MCF 10A (cell line): ENCODE measurements around the gene KAZALD1. TPM values are rescaled to one million over a fixed set of nuclear protein-coding genes. Genes with fewer than 3 reads are reported as not detected.

ENCODE experiments used
- BruUV-seq: library from RNA; stranded (reverse); fragments of 400-500 nt; replicated peaks from 2 replicates; lab custom pipeline; 2021; lab: Mats Ljungman, UMichigan
- CTCF ChIA-PET: fragments of 300-600 bp; sonication (Branson Sonifier 250); formaldehyde crosslinking; extraction: SDS; loops from one replicate; lab custom pipeline; 2021; ENCODE audit warnings: antibody characterized with exemption, inconsistent platforms; lab: Yijun Ruan, JAX
- POLR2A ChIA-PET: fragments of 300-600, 350-650 bp; sonication (Branson Sonifier 250); formaldehyde crosslinking; extraction: SDS; loops from one replicate; lab custom pipeline; 2020; ENCODE audit warnings: antibody characterized with exemption, inconsistent platforms; lab: Yijun Ruan, JAX
- DNase-seq: peaks from one replicate; pipeline ENCODE4 v3.0.0-alpha.2; 2018; ENCODE audit not compliant: unreplicated experiment
- H3K27ac Mint-ChIP-seq: one replicate; pipeline ENCODE4 v1.8.0; 2022; ENCODE audit warnings: mild to moderate bottlenecking, low read depth, mixed read lengths; ENCODE audit not compliant: unreplicated experiment
- H3K27me3 Mint-ChIP-seq: one replicate; pipeline ENCODE4 v1.8.0; 2022; ENCODE audit warnings: mixed read lengths; ENCODE audit not compliant: insufficient read depth, unreplicated experiment
- H3K36me3 Mint-ChIP-seq: one replicate; pipeline ENCODE4 v1.8.0; 2022; ENCODE audit warnings: mild to moderate bottlenecking, moderate library complexity, mixed read lengths; ENCODE audit not compliant: insufficient read depth, unreplicated experiment
- H3K4me1 Mint-ChIP-seq: one replicate; pipeline ENCODE4 v1.8.0; 2022; ENCODE audit warnings: mixed read lengths; ENCODE audit not compliant: insufficient read depth, unreplicated experiment
- H3K4me3 Mint-ChIP-seq: one replicate; pipeline ENCODE4 v1.8.0; 2022; ENCODE audit warnings: mild to moderate bottlenecking, moderate library complexity, mixed read lengths; ENCODE audit not compliant: unreplicated experiment
- H3K9me3 Mint-ChIP-seq: one replicate; pipeline ENCODE4 v1.8.0; 2022; ENCODE audit warnings: mixed read lengths; ENCODE audit not compliant: unreplicated experiment
- CTCF ChIP-seq: fragments of 200-600 bp; IDR thresholded peaks from one replicate; pipeline ENCODE4 v1.8.0; 2022; ENCODE audit warnings: antibody characterized with exemption, mild to moderate bottlenecking; ENCODE audit not compliant: unreplicated experiment
- intact Hi-C: fragments of 100-400 bp; cut with micrococcal nuclease; formaldehyde crosslinking; loops from 2 replicates; pipeline ENCODE4 v1.14.1; 2022
- total RNA-seq: library from RNA; stranded (reverse); gene quantifications from 2 replicates; pipeline ENCODE4 v1.2.3, GENCODE V29; 2022

Gene KAZALD1
- total RNA-seq, 1 experiment from 2014 or later: 2.4 TPM

- intact Hi-C loops: no loop called here
- POLR2A ChIA-PET: interaction anchor here (0.8 kb wide), 1 partner anchor 71 kb away, joined by 3 read pairs; no protein-coding TSS in a partner anchor
- no TSS peak for BruUV-seq
- peaks cover 6% of the 10 kb centered on the region for H3K4me1 Mint-ChIP-seq
- H3K4me3 Mint-ChIP-seq: no peak overlapping the region
- CTCF ChIA-PET: interaction anchor here (1.0 to 10.2 kb wide), 2 partner anchors 18 to 70 kb away, joined by 6 to 151 read pairs; no protein-coding TSS in a partner anchor
- DNase-seq: no peak
- no peak overlapping the region for H3K27ac Mint-ChIP-seq
- H3K9me3 Mint-ChIP-seq: no peaks in the 10 kb centered on the region
- H3K36me3 Mint-ChIP-seq: no peaks in the 10 kb centered on the region
- no peak for TF ChIP-seq CTCF
- H3K27me3 Mint-ChIP-seq: peaks cover 27% of the 10 kb centered on the region
Observed at GRCh38 chr10:101071885-101072433, 10.2 kb downstream of the KAZALD1 start.

- no peak for DNase-seq
- Mint-ChIP-seq H3K36me3 (no peaks in the 10 kb centered on the region), H3K27me3 (peaks cover 28% of the 10 kb centered on the region), H3K9me3 (no peaks in the 10 kb centered on the region), H3K4me3 (no peak overlapping the region), H3K27ac (no peak overlapping the region), H3K4me1 (peaks cover 6% of the 10 kb centered on the region)
- CTCF ChIA-PET: no interaction called here
- no TSS peak for BruUV-seq
- intact Hi-C loops: no loop called here
- TF ChIP-seq CTCF: no peak
- POLR2A ChIA-PET: no interaction called here
Observed at GRCh38 chr10:101072923-101073322, 11.1 kb downstream of the KAZALD1 start.

GRCh38 chr10:101073631-101074030 is 11.8 kb downstream of the KAZALD1 start:
- ChIA-PET POLR2A (interaction anchor here (0.7 kb wide), 1 partner anchor 16 kb away, joined by 3 read pairs; no protein-coding TSS in a partner anchor), CTCF (interaction anchor here (0.6 to 3.4 kb wide), 5 partner anchors 13 to 573 kb away, joined by 3 to 23 read pairs (median 3); no protein-coding TSS in a partner anchor)
- H3K4me1 Mint-ChIP-seq: peaks cover 6% of the 10 kb centered on the region
- TF ChIP-seq CTCF: no peak
- no peak for DNase-seq
- no TSS peak for BruUV-seq
- no peaks in the 10 kb centered on the region for H3K36me3 Mint-ChIP-seq
- H3K4me3 Mint-ChIP-seq: no peak overlapping the region
- intact Hi-C loops: no loop called here
- no peak overlapping the region for H3K27ac Mint-ChIP-seq
- no peaks in the 10 kb centered on the region for H3K9me3 Mint-ChIP-seq
- H3K27me3 Mint-ChIP-seq: peaks cover 35% of the 10 kb centered on the region

GRCh38 chr10:101075775-101076174 is 14.0 kb downstream of the KAZALD1 start:
- Mint-ChIP-seq H3K9me3 (no peaks in the 10 kb centered on the region), H3K27ac (no peak overlapping the region), H3K4me3 (no peak overlapping the region), H3K4me1 (peaks cover 8% of the 10 kb centered on the region), H3K27me3 (peaks cover 47% of the 10 kb centered on the region), H3K36me3 (no peaks in the 10 kb centered on the region)
- intact Hi-C loops: no loop called here
- no peak for TF ChIP-seq CTCF
- ChIA-PET POLR2A (interaction anchor here (1.1 kb wide), 1 partner anchor 8 kb away, joined by 3 read pairs; no protein-coding TSS in a partner anchor), CTCF (interaction anchor here (0.7 to 3.4 kb wide), 10 partner anchors 9 to 511 kb away, joined by 3 to 23 read pairs (median 6); no protein-coding TSS in a partner anchor)
- no peak for DNase-seq
- BruUV-seq: no TSS peak
